BLaER1 (cell line): ENCODE results near the gene CD207.

Source experiments
- H3K27ac ChIP-seq: shearing (Covaris generic); formaldehyde crosslinking; 2 replicates; pipeline ENCODE4 v1.8.1; 2022
- H3K27me3 ChIP-seq: shearing (Covaris generic); formaldehyde crosslinking; 2 replicates; pipeline ENCODE4 v1.8.1; 2022
- H3K36me3 ChIP-seq: shearing (Covaris generic); formaldehyde crosslinking; 2 replicates; pipeline ENCODE4 v1.8.1; 2022
- H3K4me1 ChIP-seq: shearing (Covaris generic); formaldehyde crosslinking; 2 replicates; pipeline ENCODE4 v1.8.1; 2022
- H3K4me2 ChIP-seq: shearing (Covaris generic); formaldehyde crosslinking; 2 replicates; pipeline ENCODE4 v1.8.1; 2022
- H3K4me3 ChIP-seq: shearing (Covaris generic); formaldehyde crosslinking; 2 replicates; pipeline ENCODE4 v1.8.1; 2022
- H3K9ac ChIP-seq: shearing (Covaris generic); formaldehyde crosslinking; 2 replicates; pipeline ENCODE4 v1.8.1; 2022
- H3K9me3 ChIP-seq: shearing (Covaris generic); formaldehyde crosslinking; 2 replicates; pipeline ENCODE4 v1.8.1; 2022
- H4K20me1 ChIP-seq: shearing (Covaris generic); formaldehyde crosslinking; 2 replicates; pipeline ENCODE4 v1.8.1; 2022
- Cebpa-rat ChIP-seq: shearing (Covaris generic); IDR thresholded peaks from 2 replicates; pipeline ENCODE4 v1.8.1; 2022

Gene CD207

DNA sequence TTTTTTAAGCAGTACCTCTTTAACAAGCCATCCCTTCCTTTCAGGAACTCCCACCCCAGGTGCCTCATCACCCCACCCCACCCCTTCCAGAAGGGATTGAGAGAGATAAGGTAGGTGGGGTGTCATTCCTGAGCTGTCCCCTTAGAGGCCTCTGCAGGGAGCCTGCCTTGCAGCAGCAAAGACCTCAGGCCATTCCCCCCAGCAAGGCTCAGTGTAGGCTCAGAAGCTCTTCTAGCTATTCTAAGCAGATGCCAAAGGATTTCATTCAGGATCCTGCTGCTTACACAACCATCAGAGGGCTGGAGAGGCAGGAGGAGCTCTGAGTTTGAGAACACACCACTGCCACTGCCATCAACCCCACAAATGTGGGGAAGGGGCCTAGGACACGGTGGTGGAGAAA, 39.4 kb downstream of the CD207 start:
- H3K27me3 ChIP-seq, result no peaks in the 10 kb centered on the region

DNA sequence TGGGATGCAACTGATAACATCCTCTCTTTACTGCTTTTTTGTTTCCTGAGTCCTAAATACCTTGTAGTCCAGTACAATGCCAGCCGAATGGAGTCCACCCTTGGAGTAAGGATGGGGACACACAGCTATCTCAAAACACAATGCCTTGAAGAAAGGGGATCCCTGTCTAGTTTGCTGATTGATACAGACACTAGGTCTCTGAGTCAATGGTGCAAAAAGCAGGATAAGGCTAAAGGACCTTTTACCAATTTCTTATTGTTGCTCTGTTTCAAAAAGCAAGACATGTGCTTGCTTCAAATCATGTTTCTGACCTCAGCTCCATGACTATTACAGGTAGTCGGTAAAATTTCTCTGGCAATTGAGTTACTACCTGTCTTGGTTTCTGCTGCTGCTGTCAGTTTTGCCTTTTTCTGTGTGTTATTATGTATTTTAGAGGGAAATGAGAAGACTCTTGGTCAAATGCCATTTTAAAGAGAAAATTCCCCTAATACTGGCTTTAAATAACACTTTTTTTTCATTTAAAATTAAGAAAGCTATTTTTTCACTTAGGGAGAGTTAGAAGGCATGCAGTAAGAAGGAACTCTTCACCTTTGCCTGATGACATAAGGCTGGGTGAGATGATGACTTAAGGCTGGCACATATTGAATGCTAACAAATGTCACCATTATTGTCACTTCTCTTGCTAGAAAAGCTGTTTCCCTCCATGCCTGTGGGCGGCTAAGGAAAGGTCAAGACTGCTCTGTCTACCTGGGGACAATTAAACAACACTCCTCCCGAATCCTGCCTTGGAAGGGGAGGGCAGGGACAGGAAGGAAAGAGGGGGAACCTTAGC, 40.2 kb downstream of the CD207 start:
- TF ChIP-seq Cebpa-rat, result no peak
- no peaks in the 10 kb centered on the region for H4K20me1 ChIP-seq
- H3K27ac ChIP-seq, result no peak overlapping the region
- H3K4me2 ChIP-seq, result no peak overlapping the region
- no peaks in the 10 kb centered on the region; the same call in 1 of the 2 replicates for H3K27me3 ChIP-seq
- no peaks in the 10 kb centered on the region for H3K36me3 ChIP-seq
- H3K4me1 ChIP-seq, result no peaks in the 10 kb centered on the region
- H3K9ac ChIP-seq, result no peak overlapping the region
- H3K4me3 ChIP-seq, result no peak overlapping the region
- H3K9me3 ChIP-seq, result peaks cover 22% of the 10 kb centered on the region

More for the DNA sequence above, 39.4 kb downstream of the CD207 start:
- TF ChIP-seq Cebpa-rat, result no peak
- H3K36me3 ChIP-seq, result no peaks in the 10 kb centered on the region
- H3K4me1 ChIP-seq, result no peaks in the 10 kb centered on the region
- no peak overlapping the region for H3K4me3 ChIP-seq
- H4K20me1 ChIP-seq, result no peaks in the 10 kb centered on the region
- H3K9me3 ChIP-seq, result peaks cover 22% of the 10 kb centered on the region
- no peak overlapping the region for H3K9ac ChIP-seq
- H3K4me2 ChIP-seq, result no peak overlapping the region
- H3K27ac ChIP-seq, result no peak overlapping the region

GRCh38 chr2:70793450-70793849, 42.2 kb downstream of the CD207 start:
- no peak overlapping the region for H3K27ac ChIP-seq
- H3K4me2 ChIP-seq, result no peak overlapping the region
- no peak for TF ChIP-seq Cebpa-rat
- H4K20me1 ChIP-seq, result no peaks in the 10 kb centered on the region
- H3K9me3 ChIP-seq, result peaks cover 3% of the 10 kb centered on the region; the same call in 1 of the 2 replicates
- H3K36me3 ChIP-seq, result no peaks in the 10 kb centered on the region
- H3K27me3 ChIP-seq, result peaks cover 9% of the 10 kb centered on the region; the same call in 1 of the 2 replicates
- no peaks in the 10 kb centered on the region for H3K4me1 ChIP-seq
- H3K4me3 ChIP-seq, result no peak overlapping the region
- H3K9ac ChIP-seq, result no peak overlapping the region

DNA sequence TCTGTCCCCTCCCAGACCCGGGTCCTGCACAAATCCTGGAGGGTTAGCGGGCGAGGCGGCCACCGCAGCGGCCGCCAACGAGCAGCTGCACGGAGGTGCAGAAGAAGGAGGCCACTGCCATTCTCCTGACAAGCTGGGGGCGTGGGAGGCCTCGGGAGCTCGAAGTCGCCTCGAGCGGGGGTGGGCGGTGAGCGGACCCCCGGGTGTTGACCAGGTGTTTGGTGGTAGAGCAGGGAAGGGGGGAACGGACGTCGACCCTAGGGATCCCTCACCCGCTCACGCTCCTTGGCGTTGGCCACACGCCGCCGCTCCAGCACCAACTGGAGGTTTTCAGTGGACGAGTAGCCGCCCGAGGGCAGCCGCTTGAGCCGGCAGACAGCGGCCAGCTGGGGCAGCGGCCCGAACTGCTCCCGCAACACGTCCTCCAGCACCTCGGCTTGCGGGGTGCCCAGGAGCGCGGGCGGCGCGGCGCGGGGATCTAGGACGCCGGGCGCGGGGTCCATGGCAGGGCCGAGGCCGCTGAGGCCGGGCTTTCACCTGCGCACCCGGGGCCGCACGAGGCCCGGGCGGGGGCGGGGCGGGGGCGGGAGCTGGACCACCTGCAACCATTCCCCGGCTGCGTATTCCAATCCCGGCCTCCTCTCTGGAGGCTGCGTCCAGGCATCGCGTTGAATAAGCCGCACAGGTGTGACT, 45.3 kb downstream of the CD207 start, which contains the start of gene FIGLA:
Gene FIGLA, minus strand, starts transcription at position 508 of the 693 bp plus-strand sequence. Its CDS starts 5 bp downstream, at position 503.
- no peak within 1 kb of the TSS for H3K27ac ChIP-seq
- peaks cover 9% of the 10 kb centered on the region for H3K4me1 ChIP-seq
- H3K27me3 ChIP-seq, result peaks cover 9% of the 10 kb centered on the region; the same call in 1 of the 2 replicates
- no peak within 1 kb of the TSS for H3K4me2 ChIP-seq
- H4K20me1 ChIP-seq, result no peaks in the 10 kb centered on the region
- no peak within 1 kb of the TSS for H3K9ac ChIP-seq
- no peaks in the 10 kb centered on the region for H3K9me3 ChIP-seq
- no peak within 1 kb of the TSS for H3K4me3 ChIP-seq
- TF ChIP-seq Cebpa-rat, result no peak
- no peaks in the 10 kb centered on the region for H3K36me3 ChIP-seq

GRCh38 chr2:70789304-70790135, 46.1 kb downstream of the CD207 start:
- Histone ChIP-seq H3K9ac (no peak overlapping the region), H3K36me3 (no peaks in the 10 kb centered on the region), H3K4me3 (no peak overlapping the region), H3K9me3 (no peaks in the 10 kb centered on the region), H4K20me1 (no peaks in the 10 kb centered on the region), H3K4me2 (no peak overlapping the region), H3K27me3 (peaks cover 9% of the 10 kb centered on the region; the same call in 1 of the 2 replicates), H3K4me1 (peaks cover 9% of the 10 kb centered on the region), H3K27ac (no peak overlapping the region)
- TF ChIP-seq Cebpa-rat, result no peak

DNA sequence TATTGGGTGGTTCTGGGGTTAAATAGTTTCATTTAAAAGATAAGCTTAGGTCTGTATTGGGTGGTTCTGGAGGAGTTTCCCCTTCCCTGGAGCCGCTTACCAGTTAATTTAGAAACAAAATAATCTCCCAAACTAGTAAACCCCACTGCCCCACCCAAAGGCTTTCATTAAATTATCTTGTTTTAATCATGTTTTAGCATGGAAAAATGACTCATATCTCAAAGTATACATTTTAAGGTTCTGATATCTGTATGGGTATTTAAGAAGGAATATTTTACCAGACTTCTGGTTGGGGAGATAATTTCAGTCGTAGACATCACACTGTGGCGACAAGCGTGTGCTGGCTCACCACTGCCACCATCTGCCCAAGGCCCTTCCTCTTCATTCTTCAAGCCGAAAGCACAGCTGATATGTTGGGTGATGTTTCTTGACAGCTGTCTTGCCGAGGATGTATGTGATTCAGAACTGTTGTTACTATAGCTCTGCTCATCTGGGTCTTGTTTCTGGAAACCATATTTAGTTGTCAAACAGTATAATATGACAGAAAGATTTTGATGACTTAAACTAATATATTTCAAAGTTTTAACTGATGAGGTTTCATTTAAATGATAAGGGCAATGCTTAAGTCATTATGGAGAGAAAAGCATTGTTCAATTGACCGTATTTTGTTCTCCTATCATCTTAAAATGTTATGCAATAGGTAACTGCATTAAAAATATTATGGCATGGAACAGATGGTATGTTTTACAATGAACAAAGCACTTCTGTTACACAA, 50.3 kb downstream of the CD207 start:
- Histone ChIP-seq H3K27ac (no peak overlapping the region), H3K4me1 (peaks cover 9% of the 10 kb centered on the region), H3K4me3 (no peak overlapping the region), H3K9ac (no peak overlapping the region), H3K36me3 (no peaks in the 10 kb centered on the region), H3K27me3 (peaks cover 9% of the 10 kb centered on the region; the same call in 1 of the 2 replicates), H3K4me2 (no peak overlapping the region), H3K9me3 (no peaks in the 10 kb centered on the region), H4K20me1 (no peaks in the 10 kb centered on the region)
- no peak for TF ChIP-seq Cebpa-rat

DNA sequence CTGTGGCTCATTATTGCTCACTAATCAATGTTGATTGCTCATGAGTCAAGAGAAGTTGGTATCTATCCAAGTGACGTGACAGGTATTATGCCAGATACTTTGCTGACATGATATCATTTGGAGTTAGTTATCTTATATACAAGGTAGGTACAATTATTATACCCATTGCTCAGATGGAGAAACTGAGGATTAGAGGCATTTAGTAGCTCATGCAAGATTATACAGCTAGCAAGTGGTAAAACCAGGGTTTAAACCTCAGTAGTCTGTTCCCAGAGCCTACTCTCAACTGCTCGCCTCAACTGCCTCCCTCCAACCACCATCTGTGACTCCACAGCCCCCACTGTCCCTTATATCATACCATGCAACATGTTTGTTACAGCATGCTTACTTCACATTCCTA, 51.3 kb downstream of the CD207 start:
- Histone ChIP-seq H3K27me3 (0 out of 2 replicates have a peak, but pooled peaks cover under 1% of the 10 kb centered on the region), H3K4me3 (no peak overlapping the region), H3K9ac (no peak overlapping the region), H4K20me1 (no peaks in the 10 kb centered on the region), H3K36me3 (no peaks in the 10 kb centered on the region), H3K9me3 (no peaks in the 10 kb centered on the region), H3K4me1 (peaks cover 9% of the 10 kb centered on the region), H3K4me2 (no peak overlapping the region), H3K27ac (no peak overlapping the region)
- no peak for TF ChIP-seq Cebpa-rat
